ENCODE results near the gene PRKCZ.

DNA sequence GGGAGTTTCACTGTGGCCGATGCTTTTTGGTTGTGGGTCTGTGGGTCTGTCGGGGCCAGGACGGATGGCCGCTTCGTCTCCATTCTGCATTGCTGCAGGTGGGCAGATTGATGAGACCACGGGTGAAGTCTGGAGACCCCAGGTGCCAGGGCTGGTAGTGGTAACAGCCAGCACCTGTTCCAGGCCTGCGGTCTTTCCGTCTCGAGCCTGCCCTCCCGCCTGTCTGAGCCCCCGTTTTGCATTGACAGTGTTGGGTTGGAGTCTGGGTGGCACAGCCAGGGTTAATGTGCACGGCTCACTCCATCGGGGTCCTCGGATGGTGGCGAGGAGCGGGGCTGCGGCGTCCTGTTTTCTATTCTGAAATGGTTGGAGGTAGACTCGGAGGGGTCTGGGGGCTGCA, 24.2 kb downstream of the PRKCZ start:
- no peak for TF ChIP-seq RAD21 (IDR thresholded peaks at IDR 0.05)
- no peak for TF ChIP-seq CTCF (IDR thresholded peaks at IDR 0.05; ENCODE audit: low read depth, low read length, missing input control)
- no peak for TF ChIP-seq ATF3 (IDR thresholded peaks at IDR 0.05)
